Measurements from ENCODE around the gene NOL3.

NOL3 gene

DNA sequence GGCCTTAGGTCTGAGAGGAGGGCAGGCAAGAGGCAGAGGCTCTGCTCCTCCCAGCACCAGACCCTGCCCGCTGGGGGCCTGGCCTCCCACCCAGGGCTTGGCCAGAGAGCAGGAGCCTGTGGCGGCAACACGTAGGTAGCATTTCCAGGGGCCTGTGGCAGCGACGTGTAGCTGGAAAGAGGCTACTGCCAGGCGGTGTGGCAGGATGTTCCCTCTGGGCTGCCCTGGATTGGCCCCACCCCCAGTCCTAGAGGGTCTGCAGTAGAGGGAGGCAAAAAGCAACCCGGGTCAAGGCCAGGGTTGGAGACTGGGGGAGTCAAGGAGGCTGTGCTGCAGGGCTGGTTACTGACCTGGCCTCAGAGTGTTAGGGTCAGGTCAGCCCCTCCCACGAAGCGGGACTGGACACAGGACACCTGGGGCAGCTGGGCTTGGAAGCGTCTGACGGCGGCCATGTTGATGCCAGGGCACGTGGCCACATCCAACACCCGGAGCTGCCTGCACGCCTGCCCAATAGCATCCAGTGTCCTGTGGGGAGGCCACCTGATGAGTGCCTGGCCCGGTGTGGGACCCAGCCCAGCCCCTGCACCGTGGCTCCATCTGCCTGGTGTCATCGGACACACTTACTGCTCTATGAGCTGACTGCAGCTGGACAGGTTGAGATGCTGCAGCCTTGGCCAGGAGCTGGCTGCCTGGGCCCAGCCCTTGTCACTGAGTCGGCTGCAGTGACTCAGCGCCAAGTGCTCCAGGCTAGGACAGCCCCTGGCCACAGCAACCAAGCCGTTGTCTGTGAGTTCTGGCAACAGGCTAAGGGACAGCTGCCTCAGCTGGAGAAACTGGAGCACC is 37.1 kb downstream of the NOL3 start:
- no peak for DNase-seq

DNA sequence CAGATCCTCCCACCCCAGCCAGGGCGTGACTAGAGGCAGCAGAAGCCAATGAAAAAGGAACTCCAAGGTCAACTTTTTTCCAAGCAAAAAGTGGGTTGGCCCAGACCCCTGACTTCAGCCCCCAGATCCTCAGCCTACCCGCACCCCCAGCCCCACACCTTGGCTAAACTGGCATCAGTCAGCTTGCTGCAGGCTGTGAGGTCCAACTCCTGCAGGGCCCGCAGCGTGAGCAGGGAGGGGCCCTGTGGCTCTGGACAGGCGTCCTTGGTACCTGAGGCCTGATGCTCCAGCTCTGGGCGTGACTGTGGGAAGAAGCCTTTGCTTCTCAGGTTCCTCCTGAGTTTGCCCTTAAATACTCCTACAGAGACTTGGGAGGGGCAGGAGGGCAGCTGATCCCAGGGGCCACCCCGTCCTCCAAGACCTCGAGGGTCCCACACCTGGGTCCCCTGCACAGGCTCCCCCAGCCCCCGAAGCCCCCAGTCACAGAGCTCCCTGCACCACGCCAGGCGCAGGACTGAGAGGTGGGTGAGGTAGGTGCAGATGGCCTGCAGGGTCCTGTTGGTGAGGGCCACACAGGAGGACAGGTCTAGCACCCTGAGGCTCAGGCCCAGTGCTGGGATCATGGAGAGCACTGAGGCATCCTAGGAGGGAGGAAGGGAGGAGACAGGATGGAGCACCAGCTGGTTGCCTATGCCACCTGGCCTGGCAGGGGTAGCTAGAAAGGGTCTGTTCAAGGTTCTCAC is 38.0 kb downstream of the NOL3 start:
- DNase-seq = no peak

GRCh38 chr16:67209565-67209964 is 39.2 kb downstream of the NOL3 start:
- no peak for DNase-seq

DNA sequence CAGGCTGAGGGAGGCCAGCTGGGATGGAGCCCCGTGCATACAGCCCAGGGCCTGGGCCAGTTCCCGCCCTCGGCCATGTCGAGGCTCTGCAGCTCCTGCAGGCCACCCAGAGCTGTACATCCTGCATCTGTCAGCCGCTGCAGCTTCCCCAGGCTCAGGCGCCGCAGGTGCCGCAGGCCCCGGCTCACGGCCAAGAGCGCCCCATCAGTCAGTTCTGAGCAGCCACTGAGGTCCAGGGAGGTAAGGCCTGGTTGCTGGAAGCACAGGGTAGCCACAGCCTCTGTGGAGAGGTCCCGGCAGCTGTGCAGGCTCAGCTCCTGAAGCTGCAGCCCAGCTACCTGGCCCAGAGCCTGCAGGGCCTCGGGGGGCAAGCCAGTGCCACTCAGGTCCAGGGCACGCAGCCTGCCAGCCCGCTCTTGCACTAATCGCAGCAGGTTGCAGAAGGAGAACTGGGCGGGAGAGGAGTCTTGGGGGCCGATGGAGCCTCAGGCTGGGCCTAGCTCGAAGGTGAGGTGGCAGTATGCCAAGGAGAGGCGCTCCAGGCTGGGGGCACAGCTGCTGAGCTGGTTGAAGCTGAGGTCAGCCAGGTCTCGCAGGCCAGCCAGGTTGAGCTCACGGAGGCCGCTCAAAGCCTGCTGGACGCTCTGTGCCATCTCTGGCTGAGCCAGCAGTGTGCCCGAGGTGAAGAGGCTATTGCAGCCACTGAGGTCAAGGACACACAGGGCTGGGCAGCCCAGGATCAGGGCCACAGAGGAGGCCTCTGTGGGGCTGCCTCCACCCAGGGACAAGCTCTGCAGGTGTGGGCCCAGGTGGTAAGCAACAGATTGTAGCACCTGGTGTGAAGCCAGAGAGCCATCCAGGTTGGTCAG is 40.0 kb downstream of the NOL3 start:
- DNase-seq = no peak

DNA sequence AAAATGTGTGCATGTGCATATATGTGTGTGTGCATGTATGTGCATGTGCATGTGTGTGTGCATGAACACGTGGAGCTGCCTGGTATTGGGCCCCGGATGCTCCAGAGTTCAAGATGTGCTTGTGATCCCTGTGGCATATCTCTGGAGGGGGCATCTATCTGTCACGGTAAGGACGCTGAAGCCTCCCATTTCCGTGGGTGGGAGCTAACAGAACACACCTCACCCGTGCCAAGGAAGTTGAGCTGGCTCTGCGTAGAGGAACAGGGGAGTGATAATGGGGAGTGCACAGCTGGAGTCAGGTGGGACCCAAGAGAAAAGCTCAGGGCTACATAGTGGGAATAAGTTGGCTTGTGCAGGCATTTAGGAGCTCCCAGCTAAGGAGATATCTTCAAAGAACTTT is 41.3 kb downstream of the NOL3 start:
- DNase-seq = no peak

- DNase-seq = no peak
These were observed 42.4 kb downstream of the NOL3 start for GRCh38 chr16:67212766-67213165.

DNA sequence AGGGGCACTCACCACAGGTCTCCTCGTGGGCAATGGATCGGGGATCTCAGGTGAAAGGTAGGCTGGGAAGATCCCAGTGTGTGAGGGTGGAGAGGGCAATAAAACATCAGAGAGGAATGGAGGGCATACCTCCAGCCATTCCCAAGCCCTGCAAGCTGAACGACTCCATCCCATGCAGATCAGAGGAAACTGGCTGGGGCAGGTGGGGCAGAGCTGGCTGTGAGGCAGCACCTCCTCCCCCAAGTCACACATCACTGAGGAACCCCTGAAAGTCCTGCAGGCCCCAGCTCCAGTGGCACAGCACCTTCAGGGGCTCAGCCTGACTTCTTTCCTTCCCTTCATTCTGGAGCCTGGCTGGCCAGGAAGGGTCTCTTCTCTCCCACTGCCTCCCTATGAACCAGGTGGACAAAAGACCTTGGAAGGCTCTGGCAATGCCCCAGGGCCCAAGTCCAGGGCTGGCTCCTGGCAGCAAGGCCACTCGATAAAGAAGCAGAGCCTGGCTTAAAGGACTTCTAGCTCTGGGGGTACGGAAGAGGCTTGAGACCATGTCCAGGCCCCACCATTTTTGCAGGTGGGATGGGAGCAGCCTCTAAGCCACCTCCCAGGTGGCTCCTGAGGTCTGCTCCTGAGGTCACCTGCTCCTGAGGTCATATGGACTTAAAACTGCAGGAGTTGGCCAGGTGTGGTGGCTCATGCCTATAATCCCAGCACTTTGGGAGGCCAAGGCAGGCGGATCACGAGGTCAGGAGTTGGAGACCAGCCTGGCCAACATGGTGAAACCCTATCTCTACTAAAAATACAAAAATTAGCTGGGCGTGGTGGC is 43.1 kb downstream of the NOL3 start:
- DNase-seq = no peak

DNA sequence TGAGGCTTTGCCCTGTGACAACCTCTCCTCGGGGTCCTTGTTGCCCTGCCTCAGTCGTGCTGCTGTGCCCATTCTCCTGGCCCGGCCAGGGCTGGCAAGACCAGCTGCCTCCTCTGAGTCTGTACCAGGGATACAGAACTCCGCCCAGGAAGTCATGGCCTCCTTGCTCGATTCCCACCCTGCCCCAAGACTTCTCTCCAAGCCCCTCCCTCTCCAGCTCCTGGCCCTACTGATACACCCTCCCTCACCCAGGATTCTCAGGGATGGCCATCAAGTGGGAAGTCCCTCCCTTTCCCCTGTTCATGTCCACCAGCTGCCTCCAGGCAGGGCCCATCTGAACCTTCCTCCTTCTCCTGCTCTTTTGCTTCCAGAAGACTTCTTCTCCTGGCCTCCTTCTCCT is 45.4 kb downstream of the NOL3 start:
- DNase-seq = no peak

DNA sequence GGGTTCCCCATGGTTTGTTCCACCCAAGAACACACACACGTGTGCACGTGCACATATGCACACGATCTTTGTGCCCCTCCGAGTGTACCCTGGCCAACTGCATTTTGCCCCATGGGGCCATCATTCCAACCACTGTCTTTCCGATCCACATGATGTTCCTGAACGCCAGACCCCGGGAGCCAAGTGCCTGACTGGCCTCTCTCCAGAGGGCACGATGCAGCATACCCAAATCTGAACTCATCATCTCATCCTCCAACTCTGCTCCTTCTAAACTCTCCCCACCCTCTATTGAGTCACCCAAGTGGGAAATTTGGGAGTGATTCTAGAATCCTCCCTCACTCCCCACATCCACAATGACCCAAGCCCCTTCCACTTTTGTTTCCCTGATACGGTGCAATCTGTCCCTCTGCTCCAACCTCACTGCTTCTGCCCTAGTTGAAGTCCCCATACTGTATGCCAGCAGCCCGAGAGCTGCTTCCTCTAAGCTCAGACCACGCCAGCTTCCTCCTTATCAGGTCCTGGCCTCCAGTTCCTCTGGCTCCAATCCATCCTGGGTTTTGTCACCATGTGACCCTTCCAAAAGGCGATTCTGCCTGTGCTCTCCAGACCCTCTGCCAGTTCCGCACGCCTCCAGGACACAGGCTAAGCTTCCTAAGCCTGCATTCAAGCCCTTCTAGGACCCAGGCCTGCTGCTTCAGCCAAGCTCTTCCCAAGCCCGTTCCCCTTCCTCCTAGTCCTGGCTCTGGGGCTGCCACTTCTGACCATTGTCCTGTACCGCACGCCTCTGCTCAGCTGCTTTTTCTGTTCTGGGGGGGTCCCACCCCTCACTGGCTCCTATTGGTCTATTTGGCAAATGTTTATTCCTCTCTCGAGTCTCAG is 46.5 kb downstream of the NOL3 start:
- no peak for DNase-seq

GRCh38 chr16:67223992-67224391 is 53.7 kb downstream of the NOL3 start:
- no peak for DNase-seq

Measured in activated T-cell treated with anti-CD3 and anti-CD28 coated beads, Interleukin-2, amount 50 U/mL, for 48 hours (primary cell).